Liver (tissue), 9 donors: Measurements from ENCODE around the gene PRPF40B. TPM values are rescaled to one million over a fixed set of nuclear protein-coding genes. Genes with fewer than 3 reads are reported as not detected.
A peak's percentile ranks its signal among the peaks of the same experiment; 100 is the strongest.

Experiments used
- DNase-seq: peaks from one replicate; pipeline ENCODE4 v3.0.0-alpha.2; 2017; ENCODE audit warnings: low spot score
- H3K27ac ChIP-seq, 2 donors: one replicate each; pipeline ENCODE4 v1.7.0; 2013; ENCODE audit warnings: inconsistent platforms in 2 of 2, low read length in 2 of 2, control low read depth in 1 of 2, low read depth in 1 of 2, mild to moderate bottlenecking in 1 of 2
- H3K27me3 ChIP-seq, 4 donors: one replicate each; pipeline versions ENCODE4 v1.6.1 to v1.7.0; 2013; ENCODE audit warnings: low read length in 3 of 4, inconsistent platforms in 1 of 4, mild to moderate bottlenecking in 1 of 4, moderate library complexity in 1 of 4; ENCODE audit not compliant: control insufficient read depth in 4 of 4, insufficient read depth in 4 of 4
- H3K36me3 ChIP-seq, 4 donors: one replicate each; pipeline versions ENCODE4 v1.6.1 to v1.7.0; 2013; ENCODE audit warnings: low read length in 3 of 4, mild to moderate bottlenecking in 3 of 4, low read depth in 1 of 4, moderate library complexity in 1 of 4; ENCODE audit not compliant: control insufficient read depth in 4 of 4, insufficient read depth in 3 of 4
- H3K4me1 ChIP-seq, 4 donors: one replicate each; pipeline versions ENCODE4 v1.6.1 to v1.7.0; 2013; ENCODE audit warnings: low read length in 3 of 4, mild to moderate bottlenecking in 3 of 4, moderate library complexity in 1 of 4; ENCODE audit not compliant: control insufficient read depth in 4 of 4, insufficient read depth in 4 of 4
- H3K4me3 ChIP-seq, 3 donors: one replicate each; pipeline versions ENCODE4 v1.6.1 to v1.7.0; 2013; ENCODE audit warnings: low read length in 3 of 3, control low read depth in 1 of 3, low read depth in 1 of 3, mild to moderate bottlenecking in 1 of 3
- H3K9ac ChIP-seq, 2 donors: one replicate each; pipeline ENCODE4 v1.7.0; 2013; ENCODE audit warnings: low read length in 2 of 2, mild to moderate bottlenecking in 2 of 2, moderate library complexity in 2 of 2, control low read depth in 1 of 2, low read depth in 1 of 2
- H3K9me3 ChIP-seq, 4 donors: one replicate each; pipeline versions ENCODE4 v1.6.1 to v1.7.0; 2013; ENCODE audit warnings: low read length in 3 of 4; ENCODE audit not compliant: control insufficient read depth in 4 of 4
- ATF3 ChIP-seq: IDR thresholded peaks from 2 replicates; pipeline ENCODE4 v1.6.1; 2016; ENCODE audit warnings: antibody characterized with exemption
- CTCF ChIP-seq: fragments of 150-350 bp; IDR thresholded peaks from 2 replicates; pipeline ENCODE4 v1.5.1; 2017; ENCODE audit warnings: improper control_type of control experiment, low read depth, low read length; ENCODE audit not compliant: missing input control
- EGR1 ChIP-seq, 2 donors: IDR thresholded peaks; 2 replicates each; pipeline ENCODE4 v1.6.1; 2016 to 2018; ENCODE audit warnings: antibody characterized with exemption in 2 of 2, low read depth in 2 of 2
- FOXA1 ChIP-seq: IDR thresholded peaks from 2 replicates; pipeline ENCODE4 v1.6.1; 2016; ENCODE audit warnings: antibody characterized with exemption
- FOXA2 ChIP-seq: IDR thresholded peaks from 2 replicates; pipeline ENCODE4 v1.6.1; 2016; ENCODE audit warnings: antibody characterized with exemption
- GABPA ChIP-seq, 2 donors: IDR thresholded peaks in 1 of 2; conservative IDR thresholded peaks in 1 of 2; 2 replicates each; pipeline ENCODE4 v1.6.1; 2016; ENCODE audit warnings: antibody characterized with exemption in 2 of 2, mild to moderate bottlenecking in 1 of 2, moderate library complexity in 1 of 2
- HNF4A ChIP-seq, 2 donors: conservative IDR thresholded peaks; 2 replicates each; pipeline ENCODE4 v1.6.1; 2016; ENCODE audit warnings: antibody characterized with exemption in 2 of 2, mild to moderate bottlenecking in 2 of 2
- JUND ChIP-seq, 2 donors: IDR thresholded peaks; 2 replicates each; pipeline ENCODE4 v1.6.1; 2016; ENCODE audit warnings: antibody characterized with exemption in 2 of 2
- MAX ChIP-seq: IDR thresholded peaks from 2 replicates; pipeline ENCODE4 v1.6.1; 2016; ENCODE audit warnings: antibody characterized with exemption
- NR2F2 ChIP-seq: IDR thresholded peaks from 2 replicates; pipeline ENCODE4 v1.6.1; 2016; ENCODE audit warnings: antibody characterized with exemption
- RAD21 ChIP-seq, 2 donors: IDR thresholded peaks; 2 replicates each; pipeline ENCODE4 v1.6.1; 2016; ENCODE audit warnings: antibody characterized with exemption in 2 of 2, mild to moderate bottlenecking in 2 of 2
- REST ChIP-seq: IDR thresholded peaks from 2 replicates; pipeline ENCODE4 v1.6.1; 2016; ENCODE audit warnings: antibody characterized with exemption, mild to moderate bottlenecking
- RXRA ChIP-seq, 2 donors: IDR thresholded peaks; 2 replicates each; pipeline ENCODE4 v1.6.1; 2017 to 2018; ENCODE audit warnings: antibody characterized with exemption in 2 of 2, mild to moderate bottlenecking in 1 of 2
- SP1 ChIP-seq: IDR thresholded peaks from 2 replicates; pipeline ENCODE4 v1.6.1; 2018; ENCODE audit warnings: antibody characterized with exemption, mild to moderate bottlenecking
- TAF1 ChIP-seq: conservative IDR thresholded peaks from 2 replicates; pipeline ENCODE4 v1.6.1; 2016; ENCODE audit warnings: antibody characterized with exemption, mild to moderate bottlenecking
- YY1 ChIP-seq: IDR thresholded peaks from 2 replicates; pipeline ENCODE4 v1.6.1; 2016; ENCODE audit warnings: antibody characterized with exemption, mild to moderate bottlenecking
- ZBTB33 ChIP-seq: IDR thresholded peaks from 2 replicates; pipeline ENCODE4 v1.6.1; 2016; ENCODE audit warnings: antibody characterized with exemption
- WGBS: extraction: QIAGEN DNeasy Blood & Tissue Kit; methylation state at CpG from one replicate; pipeline ENCODE4 v1.1.7; 2013; 5-methylcytosine and 5-hydroxymethylcytosine counted together
- polyA plus RNA-seq, 2 donors: library from polyadenylated mRNA; stranded (reverse) in 1 of 2; unstranded in 1 of 2; fragments of 200-250 nt in 1 of 2; fragments of >200 nt in 1 of 2; fragmentation: Nextera tagmentation in 1 of 2; extraction: Ambion mirVana in 1 of 2; gene quantifications; one replicate each; pipeline versions ENCODE4 v1.2.1 to v1.2.3, GENCODE V29; 2013 to 2015
- total RNA-seq, 2 donors: library from RNA; depleted of rRNA; stranded (reverse); fragments of >200 nt; gene quantifications; one replicate each; pipeline ENCODE4 v1.2.3, GENCODE V29; 2014
- donor health status: healthy.
- donor health status: healthy.
- donor health status: healthy.
- donor health status: healthy.
- donor health status: healthy.

The PRPF40B gene
- total and polyA plus RNA-seq, 4 donors: 2.4 to 4.8 (median 3.9) TPM

GRCh38 chr12:49659753-49660152, 36.4 kb downstream of the PRPF40B start:
- Histone ChIP-seq H3K36me3 (no peaks in the 10 kb centered on the region), H3K4me1 (peaks cover 3 to 13% (median 7%) of the 10 kb centered on the region in 4 donors), H3K27ac (no peak overlapping the region), H3K9ac (no peak overlapping the region), H3K9me3 (no peaks in the 10 kb centered on the region), H3K27me3 (no peaks in the 10 kb centered on the region), H3K4me3 (no peak overlapping the region)
- WGBS: 52% methylated on average over 1 of the region's 1 CpG
- DNase-seq: no peak
- no peak for TF ChIP-seq ATF3
- TF ChIP-seq RAD21 (IDR thresholded peaks at IDR 0.05): no peak
- no peak for TF ChIP-seq CTCF
- TF ChIP-seq EGR1 (IDR thresholded peaks at IDR 0.05; ENCODE audit: low read depth in 2 of 2): no peak
- no peak for TF ChIP-seq GABPA (IDR thresholded peaks at IDR 0.05 in 1 of 2, conservative IDR thresholded peaks at IDR 0.05 in 1 of 2)
- peak; percentile 38 to 59 for TF ChIP-seq RXRA (IDR thresholded peaks at IDR 0.05)
- no peak for TF ChIP-seq TAF1
- no peak for TF ChIP-seq FOXA1
- TF ChIP-seq NR2F2: peak; percentile 50
- peak; percentile 11 for TF ChIP-seq SP1
- TF ChIP-seq JUND (IDR thresholded peaks at IDR 0.05): no peak
- TF ChIP-seq MAX: no peak
- no peak for TF ChIP-seq REST
- no peak for TF ChIP-seq HNF4A (conservative IDR thresholded peaks at IDR 0.05)

- 88% methylated on average over 3 of the region's 3 CpGs for WGBS
- H3K27me3 ChIP-seq: no peaks in the 10 kb centered on the region
- peaks cover 3 to 14% (median 7%) of the 10 kb centered on the region in 4 donors for H3K4me1 ChIP-seq
- TF ChIP-seq TAF1: no peak
- no peak for TF ChIP-seq RXRA (IDR thresholded peaks at IDR 0.05)
- TF ChIP-seq FOXA2: no peak
- no peak for TF ChIP-seq MAX
- TF ChIP-seq YY1: no peak
- no peak for TF ChIP-seq FOXA1
- TF ChIP-seq HNF4A (conservative IDR thresholded peaks at IDR 0.05): no peak
- TF ChIP-seq CTCF: no peak
- TF ChIP-seq REST: no peak
- TF ChIP-seq JUND (IDR thresholded peaks at IDR 0.05): no peak
- no peak for TF ChIP-seq SP1
- no peak for TF ChIP-seq ZBTB33
- H3K9ac ChIP-seq: no peak overlapping the region
- DNase-seq: no peak
- H3K4me3 ChIP-seq: no peak overlapping the region
- no peak overlapping the region for H3K27ac ChIP-seq
- H3K36me3 ChIP-seq: no peaks in the 10 kb centered on the region
- H3K9me3 ChIP-seq: no peaks in the 10 kb centered on the region
Observed at GRCh38 chr12:49661191-49661590, 37.8 kb downstream of the PRPF40B start.
